ENCODE results near the gene SNX5.

DNA sequence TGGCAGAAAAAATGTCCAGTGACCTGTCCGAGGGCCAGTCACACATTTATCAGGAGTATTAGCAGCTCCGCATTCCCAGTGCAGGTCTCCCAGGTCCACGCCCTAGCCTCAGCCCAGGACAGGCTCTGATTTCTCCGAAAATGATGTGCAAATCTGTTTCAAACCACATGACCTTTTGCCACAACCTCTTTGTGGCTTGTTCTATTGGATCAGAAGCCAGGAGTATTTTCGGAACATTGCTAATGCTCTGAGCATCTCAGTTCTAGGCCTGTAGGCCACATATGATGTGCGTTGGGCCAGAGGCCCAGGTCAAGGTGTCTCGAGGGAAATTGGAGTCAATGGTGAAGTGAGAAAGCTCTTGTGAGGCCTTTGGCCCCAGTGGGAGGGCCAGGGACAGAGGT is 40.4 kb downstream of the SNX5 start:
- TF ChIP-seq NFXL1 (CRISPR knock-in tag; IDR thresholded peaks at IDR 0.05), result no peak
- no peak for TF ChIP-seq SIN3A (IDR thresholded peaks at IDR 0.05; ENCODE audit: borderline replicate concordance in 2 of 2, control insufficient read depth in 1 of 2, low read depth in 2 of 2, low read length in 2 of 2)
- no peak for TF ChIP-seq EP300 (IDR thresholded peaks at IDR 0.05; ENCODE audit: low read length)
- no peak for TF ChIP-seq CEBPB (tag; IDR thresholded peaks at IDR 0.05)

Data from K562 (cell line).